ENCODE data around the gene SMYD1. TPM values are rescaled to one million over a fixed set of nuclear protein-coding genes. Genes with fewer than 3 reads are reported as not detected.

Gene SMYD1
- total and polyA plus RNA-seq, 2 donors (not counting 3 experiments of a cell fraction or from before 2014, with no cell fraction given), result not detected

DNA sequence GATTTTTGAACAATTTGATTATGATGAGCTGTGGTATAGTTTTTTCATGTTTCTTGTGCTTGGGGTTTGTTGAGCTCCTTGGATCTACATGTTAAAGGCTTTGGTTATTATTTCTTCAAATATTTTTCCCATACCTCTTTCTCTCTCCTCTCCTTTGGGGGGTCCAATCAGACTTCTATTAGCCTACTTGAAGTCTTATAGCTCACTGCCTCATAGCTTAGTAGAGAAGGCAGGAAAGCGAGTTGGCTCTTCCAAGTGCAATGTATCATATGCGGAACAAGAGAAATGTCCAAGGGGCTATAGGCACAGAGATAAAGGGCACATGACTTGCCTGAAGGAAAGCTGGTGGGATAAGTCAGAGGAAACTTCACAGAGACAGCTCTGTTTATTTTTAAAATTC, 74.3 kb downstream of the SMYD1 start:
- no peak for DNase-seq (ENCODE audit: low read depth, low spot score)
- Histone ChIP-seq H3K4me1 (ENCODE audit: control insufficient read depth, extremely low read depth, insufficient read depth, low read length) (no peaks in the 10 kb centered on the region), H2AFZ (ENCODE audit: low read depth, low read length) (no peak overlapping the region), H3K79me2 (ENCODE audit: control insufficient read depth, insufficient read depth, low read length) (no peaks in the 10 kb centered on the region), H3K9me3 (replicated peaks; ENCODE audit: control insufficient read depth, insufficient read depth, low read length) (no peaks in the 10 kb centered on the region), H3K36me3 (ENCODE audit: control insufficient read depth in 2 of 2, extremely low read depth in 1 of 2, insufficient read depth in 2 of 2, low read length in 2 of 2) (no peaks in the 10 kb centered on the region), H3K27me3 (ENCODE audit: control insufficient read depth in 2 of 2, insufficient read depth in 2 of 2, low read length in 2 of 2) (no peaks in the 10 kb centered on the region), H4K20me1 (replicated peaks; ENCODE audit: control insufficient read depth, extremely low read depth, insufficient read depth, low read length) (no peaks in the 10 kb centered on the region), H3K4me2 (ENCODE audit: insufficient read depth, low read length) (no peak overlapping the region), H3K9me1 (replicated peaks; ENCODE audit: control insufficient read depth, extremely low read depth, insufficient read depth, low read length) (no peaks in the 10 kb centered on the region), H3K27ac (ENCODE audit: insufficient read depth, low read depth, low read length) (no peak overlapping the region), H3K9ac (replicated peaks; ENCODE audit: extremely low read depth, insufficient read depth, low read length) (no peak overlapping the region), H3K4me3 (replicated peaks in 1 of 3; ENCODE audit: insufficient read depth in 1 of 3, low read depth in 1 of 3, low read length in 3 of 3) (no peak overlapping the region)
- CTCF ChIA-PET, result interaction anchor here (0.7 kb wide), 1 partner anchor 18 kb away, joined by 3 read pairs; no protein-coding TSS in a partner anchor
- POLR2A ChIA-PET, result no interaction called here
- BruUV-seq (replicated peaks), result no TSS peak
- intact Hi-C loops (cut with micrococcal nuclease), result no loop called here
- dilution Hi-C loops (cut with MboI; ENCODE audit: extremely low pct_ligation_motif_present, low sequenced_read_pairs), result no loop called here
- TF ChIP-seq GATA2 (IDR thresholded peaks at IDR 0.05; ENCODE audit: insufficient read depth, insufficient read length, low read depth, low read length), result no peak
- TF ChIP-seq MYC (IDR thresholded peaks at IDR 0.05; ENCODE audit: low read depth, low read length), result no peak
- no peak for TF ChIP-seq POLR2AphosphoS5 (IDR thresholded peaks at IDR 0.05; ENCODE audit: insufficient read depth, low read depth, low read length)
- no peak for TF ChIP-seq EZH2 (IDR thresholded peaks at IDR 0.05; ENCODE audit: borderline replicate concordance, low read depth, low read length, severe bottlenecking)
- no peak for TF ChIP-seq POLR2A (IDR thresholded peaks at IDR 0.05; ENCODE audit: low read depth, low read length)
- no peak for TF ChIP-seq FOS (IDR thresholded peaks at IDR 0.05; ENCODE audit: borderline replicate concordance, insufficient read depth, low read length)
- TF ChIP-seq, protein P1, sequence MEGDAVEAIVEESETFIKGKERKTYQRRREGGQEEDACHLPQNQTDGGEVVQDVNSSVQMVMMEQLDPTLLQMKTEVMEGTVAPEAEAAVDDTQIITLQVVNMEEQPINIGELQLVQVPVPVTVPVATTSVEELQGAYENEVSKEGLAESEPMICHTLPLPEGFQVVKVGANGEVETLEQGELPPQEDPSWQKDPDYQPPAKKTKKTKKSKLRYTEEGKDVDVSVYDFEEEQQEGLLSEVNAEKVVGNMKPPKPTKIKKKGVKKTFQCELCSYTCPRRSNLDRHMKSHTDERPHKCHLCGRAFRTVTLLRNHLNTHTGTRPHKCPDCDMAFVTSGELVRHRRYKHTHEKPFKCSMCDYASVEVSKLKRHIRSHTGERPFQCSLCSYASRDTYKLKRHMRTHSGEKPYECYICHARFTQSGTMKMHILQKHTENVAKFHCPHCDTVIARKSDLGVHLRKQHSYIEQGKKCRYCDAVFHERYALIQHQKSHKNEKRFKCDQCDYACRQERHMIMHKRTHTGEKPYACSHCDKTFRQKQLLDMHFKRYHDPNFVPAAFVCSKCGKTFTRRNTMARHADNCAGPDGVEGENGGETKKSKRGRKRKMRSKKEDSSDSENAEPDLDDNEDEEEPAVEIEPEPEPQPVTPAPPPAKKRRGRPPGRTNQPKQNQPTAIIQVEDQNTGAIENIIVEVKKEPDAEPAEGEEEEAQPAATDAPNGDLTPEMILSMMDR (IDR thresholded peaks at IDR 0.05; ENCODE audit: extremely low read depth in 1 of 2, insufficient read depth in 1 of 2, low read depth in 1 of 2, low read length in 2 of 2), result no peak
- no peak for FAIRE-seq
